Non-pigmented ciliary epithelial cell (primary cell): ENCODE measurements around the gene PISD.

ENCODE experiments used
- DNase-seq: peaks from one replicate; pipeline ENCODE4 v3.0.0-alpha.2; 2010; ENCODE audit warnings: low read depth

The PISD gene

DNA sequence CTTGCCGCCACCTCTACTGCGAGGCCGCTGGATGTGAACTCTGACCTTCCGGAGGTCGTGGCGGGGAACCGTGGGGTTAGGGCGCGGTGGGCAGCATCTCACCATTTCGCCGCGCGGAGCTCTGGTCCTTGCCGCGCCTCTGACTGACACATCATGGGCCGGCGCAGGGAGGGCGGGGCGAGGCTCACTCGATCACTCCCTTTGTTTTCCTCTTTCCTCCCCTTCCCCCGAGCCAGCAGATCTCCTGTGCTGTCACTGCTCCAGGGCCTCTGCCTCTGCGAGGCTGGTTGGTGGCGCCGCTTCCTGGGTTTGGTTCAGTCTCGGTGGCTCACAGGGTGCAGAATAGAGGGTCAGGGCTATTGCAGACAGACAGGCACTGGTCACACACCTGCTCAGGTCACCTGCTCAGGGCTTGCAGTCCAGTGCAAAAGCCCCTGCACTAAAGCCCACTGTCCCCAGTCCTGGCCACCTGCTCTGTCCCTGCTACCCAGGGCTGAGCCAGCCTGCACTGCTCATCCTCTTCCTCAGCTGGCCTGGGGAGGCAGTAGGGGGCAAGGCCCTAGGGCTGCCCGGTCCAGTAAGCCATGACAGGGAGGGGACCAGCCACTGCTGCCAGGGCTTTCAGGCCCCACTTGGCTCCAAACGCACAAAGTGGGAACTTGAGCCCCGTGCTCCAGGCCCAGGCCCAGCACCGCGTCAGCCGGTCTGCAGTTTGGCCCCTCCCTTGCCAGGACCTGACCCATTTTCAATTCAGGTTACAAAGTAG, 36.2 kb downstream of the PISD start:
- no peak for DNase-seq

DNA sequence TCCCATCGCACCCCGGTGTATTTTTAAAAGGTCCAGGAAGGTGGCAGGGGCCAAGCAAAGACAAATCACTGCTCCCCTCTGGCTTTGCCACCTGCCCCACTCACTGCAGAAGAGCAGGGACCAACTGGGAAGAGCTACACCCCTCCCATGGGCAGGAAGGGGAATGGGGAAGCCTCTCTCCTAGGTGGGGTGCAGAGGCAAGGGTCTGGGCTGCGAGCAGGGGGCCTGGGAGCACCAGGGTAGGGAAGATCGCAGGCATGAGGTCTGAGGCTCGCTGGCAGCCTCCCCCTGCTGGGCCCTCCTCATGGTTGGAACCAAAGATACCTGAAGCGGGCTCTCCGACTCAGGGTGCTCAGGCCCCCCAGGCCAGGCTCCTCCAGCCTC, 36.8 kb downstream of the PISD start:
- DNase-seq: no peak

DNA sequence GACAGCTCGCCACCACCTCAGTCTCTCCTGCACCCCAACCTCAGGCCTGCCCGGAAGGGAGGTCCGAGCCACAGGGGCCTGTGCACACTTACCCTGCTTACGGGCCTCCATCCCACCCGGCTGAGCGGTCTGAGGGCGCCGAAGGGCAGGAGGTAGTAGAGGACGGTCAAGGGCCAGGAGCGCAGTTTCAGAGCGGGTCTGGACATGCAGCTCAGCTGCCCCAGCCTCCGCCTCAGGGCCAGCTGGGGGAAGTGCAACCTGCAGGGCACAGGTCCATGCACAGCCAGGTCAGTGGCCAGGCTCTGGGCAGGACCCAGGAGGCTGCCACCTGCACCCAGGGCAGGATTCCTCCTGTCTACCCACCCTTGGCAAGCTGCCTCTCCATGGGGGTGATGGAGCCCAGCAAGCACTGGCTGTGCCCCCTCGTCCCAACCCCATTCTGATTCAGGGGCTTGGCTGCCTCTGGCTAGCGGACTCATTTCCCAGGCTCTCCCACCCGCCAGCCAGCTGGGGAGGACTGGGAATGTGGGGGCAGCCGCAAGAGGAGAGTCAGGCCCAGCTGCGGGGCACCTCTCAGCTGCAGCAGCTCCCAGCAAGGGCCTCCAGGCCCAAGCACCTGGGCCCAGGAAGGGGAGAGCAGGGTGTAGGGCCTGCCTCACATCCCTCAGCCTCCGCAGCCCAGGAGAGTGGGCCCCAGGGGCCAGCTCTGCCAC, 38.3 kb downstream of the PISD start:
- DNase-seq: no peak

DNA sequence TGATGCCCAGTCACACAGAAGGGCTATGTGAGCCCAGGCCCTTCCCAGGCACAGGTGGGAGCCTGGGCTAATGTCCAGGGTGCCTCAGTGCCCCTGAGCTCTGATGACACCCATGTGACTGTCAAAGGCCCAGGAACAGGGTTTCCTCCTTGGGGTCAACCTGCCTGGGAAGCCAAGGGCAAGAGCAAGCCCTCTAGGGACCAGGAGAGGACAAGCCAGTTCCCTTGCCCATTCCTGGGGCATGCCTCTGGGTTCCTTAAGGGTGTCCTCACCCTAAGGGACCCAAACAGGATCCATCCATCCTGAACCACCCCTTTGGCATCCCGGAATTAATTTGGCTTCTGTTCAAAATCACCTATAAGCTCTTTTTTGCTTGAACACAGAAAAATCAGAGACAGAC, 39.0 kb downstream of the PISD start:
- DNase-seq: no peak

DNA sequence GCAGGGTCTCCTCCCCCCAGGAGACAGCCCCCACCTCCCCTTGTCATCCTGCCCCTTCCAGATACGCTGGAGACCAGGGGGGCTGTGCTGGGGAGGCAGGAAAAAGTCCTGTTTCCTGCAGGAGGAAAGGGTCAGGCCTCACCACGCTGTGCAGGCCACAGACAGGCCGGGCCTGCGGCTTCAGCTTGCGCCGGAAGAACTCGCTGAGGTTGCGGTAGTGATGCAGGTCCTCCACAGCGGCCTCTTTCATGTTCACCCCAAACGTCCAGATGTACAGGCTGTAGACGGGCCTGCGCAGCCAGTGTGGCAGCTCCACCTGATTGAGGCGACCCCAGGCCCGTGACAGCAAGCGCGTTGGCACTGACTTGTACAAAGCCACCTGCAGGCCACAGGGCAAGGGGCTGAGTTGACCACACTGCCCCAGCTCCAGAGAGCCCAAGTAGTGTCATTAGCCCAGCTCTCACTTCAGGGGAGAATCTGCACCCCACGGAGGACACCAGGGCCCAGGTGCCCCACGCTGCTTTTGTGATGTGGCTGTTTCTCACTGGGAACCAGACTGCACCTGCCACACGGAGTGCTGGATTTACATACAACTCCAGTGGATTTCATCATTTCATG, 40.4 kb downstream of the PISD start:
- DNase-seq: no peak

DNA sequence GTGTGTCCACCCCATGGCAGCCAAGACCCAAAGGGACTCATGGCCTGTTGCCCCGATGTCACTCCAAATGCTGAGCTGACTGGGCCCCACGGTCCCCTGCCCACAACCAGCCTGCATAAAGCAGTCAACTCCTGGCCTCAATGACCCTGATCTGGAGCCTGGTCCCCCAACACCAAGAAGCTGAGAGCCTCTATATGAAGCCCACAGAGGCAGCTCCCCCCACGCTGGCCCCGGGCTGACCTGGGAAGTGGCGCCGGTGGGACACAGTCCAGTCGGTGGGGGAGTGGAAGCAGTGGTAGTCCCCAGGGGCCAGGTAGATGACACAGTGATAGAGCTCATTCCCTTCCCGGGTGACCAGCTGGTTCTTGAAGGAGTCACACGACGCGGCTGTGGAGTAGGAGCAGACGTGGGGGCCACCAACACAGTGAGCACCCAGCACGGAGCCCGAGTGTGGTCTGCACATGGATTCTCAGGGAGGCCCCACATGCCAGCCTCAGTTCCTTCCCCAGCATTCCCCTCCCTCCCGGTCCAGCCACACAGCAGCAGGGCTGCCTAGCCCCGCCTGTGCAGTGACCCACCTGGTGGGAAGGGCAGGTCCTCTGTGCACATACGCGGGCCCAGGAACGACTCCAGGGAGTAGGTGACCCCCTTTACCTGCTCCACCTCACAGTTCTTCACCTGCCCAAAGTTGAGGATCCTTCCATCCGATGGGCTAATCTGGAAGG, 41.1 kb downstream of the PISD start:
- no peak for DNase-seq

DNA sequence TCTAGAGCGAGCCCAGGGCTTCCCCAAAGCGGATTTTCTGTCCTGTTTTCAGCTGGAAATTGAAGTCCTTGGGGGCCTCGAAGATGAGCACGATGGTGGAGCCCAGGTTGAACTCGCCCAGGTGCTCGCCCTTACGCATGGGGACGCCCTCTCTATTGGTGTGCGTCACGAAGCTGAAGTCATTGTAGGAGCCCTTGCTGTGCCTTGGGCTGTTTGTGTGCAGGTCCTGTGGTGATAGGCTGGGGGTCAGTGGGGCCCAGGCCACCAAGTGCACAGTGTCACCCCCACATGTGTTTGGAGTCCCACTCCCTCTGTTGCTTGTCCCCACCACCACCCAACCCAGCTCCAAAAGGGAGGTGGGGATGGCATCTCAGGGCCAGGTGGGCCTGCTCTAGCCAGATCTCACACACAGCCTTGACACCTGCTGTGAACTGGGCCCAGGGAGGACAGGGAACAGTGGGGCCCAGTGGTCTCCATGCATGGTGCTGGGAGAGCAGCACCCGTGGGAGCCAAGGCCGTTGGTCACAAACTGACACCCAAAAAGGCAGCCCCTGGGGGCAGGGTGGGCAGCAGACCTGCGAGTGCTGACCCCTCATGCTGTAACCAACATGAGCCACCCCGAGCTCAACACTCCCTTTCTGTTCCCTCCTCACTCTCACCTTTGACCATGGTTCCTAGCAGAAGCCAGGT, 42.3 kb downstream of the PISD start:
- no peak for DNase-seq

DNA sequence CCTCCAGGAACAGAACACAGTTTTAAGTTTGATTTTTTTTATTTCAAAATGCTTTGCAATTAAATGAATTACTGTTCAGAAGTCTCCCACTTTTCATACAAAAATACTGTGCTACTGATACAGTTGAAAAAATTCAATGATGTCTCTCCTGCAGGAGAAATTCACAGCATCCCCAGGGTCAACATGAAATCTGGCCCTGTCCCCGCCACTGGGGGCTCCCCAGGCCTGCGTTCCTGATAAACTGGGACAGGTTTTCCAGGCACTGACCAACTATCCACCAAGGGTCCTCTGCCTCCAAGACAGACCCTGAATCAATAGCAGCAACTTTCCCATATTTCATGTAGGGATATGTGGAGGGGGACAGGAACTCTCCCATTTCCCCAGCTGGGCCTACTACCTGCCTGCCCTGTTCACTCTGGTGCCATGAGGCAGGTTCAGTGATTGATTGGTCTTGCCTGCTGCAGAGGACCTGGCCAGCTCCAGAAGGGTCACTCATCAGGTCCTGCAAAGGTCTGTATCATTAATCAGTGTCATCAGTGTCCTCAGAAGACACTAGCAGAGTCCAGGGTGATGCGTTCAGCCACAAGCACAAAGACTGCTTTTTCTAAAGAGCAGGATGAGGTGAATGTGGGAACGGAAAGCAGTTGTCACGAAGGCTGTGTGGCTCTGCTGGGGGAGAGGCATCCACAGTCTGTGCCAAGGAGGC, 43.4 kb downstream of the PISD start:
- no peak for DNase-seq

DNA sequence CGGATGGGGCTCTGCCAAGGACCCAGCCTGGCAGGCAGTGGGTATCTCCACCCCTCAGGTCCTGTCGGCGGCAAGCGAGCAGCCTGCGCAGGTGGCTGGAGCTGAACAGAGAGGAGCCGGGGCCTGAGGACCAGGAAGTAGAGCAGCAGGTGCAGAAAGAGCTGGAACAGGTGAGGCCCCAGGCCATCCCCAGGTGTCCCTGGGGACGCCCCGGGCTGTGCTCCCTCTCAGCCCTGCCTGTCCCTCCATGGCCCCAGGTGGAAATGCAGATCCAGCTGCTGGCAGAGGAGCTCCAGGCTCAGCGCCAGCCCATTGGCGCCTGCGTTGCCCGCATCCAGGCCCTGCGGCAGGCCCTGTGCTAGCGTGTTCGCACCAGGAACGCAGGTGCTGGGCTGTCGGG, 44.0 kb downstream of the PISD start:
- no peak for DNase-seq

DNA sequence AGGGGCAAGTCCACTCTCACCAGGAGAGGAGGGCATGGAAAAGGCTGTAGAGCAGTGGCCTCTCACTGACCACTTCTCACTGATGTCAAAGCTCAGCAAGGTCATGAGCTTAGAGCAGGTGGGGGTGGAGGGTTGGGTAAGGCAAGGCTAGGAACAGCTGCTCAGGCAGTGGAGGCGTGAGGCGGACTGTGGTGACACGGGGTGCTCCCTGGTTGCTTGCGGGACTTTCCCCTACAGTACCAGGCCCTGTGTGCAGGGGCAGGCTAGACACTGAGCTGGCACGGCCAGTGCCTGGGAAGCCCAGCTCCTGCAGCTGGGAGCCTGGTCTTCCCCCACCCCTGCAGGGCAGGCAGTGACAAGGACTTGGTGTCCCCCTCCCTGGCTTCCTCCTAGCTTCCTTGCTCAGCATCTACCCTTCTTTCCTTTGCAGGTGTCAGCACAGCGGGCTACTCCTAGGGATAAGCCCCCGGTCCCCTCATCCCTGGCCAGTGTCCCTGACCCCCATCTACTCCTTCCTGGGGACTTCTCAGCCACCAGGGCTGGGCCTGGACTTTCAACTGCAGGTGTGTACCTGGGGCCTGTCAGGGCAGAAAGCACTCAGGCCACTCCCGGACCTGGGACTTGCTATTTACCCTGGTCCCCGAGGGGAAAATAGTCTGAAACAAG, 45.6 kb downstream of the PISD start:
- no peak for DNase-seq

DNA sequence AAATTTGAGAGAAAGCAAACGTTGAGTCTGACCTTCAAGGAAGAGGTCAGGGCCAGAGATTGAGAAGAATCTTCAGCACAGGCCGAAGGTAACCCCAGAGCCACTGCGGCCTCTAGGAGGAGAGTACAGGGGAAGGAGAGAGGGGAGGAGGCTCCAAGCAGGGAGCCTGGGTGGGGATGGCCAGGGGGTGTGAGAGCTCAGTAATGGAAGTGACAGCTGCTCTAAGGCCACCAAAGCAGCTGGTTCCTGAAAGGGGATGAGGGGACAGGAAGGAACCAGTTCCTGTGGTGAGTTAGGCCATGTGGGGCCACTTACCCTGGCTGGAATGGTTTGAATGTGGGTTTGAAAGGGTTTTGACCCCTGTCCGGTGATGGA, 46.1 kb downstream of the PISD start:
- DNase-seq: no peak

DNA sequence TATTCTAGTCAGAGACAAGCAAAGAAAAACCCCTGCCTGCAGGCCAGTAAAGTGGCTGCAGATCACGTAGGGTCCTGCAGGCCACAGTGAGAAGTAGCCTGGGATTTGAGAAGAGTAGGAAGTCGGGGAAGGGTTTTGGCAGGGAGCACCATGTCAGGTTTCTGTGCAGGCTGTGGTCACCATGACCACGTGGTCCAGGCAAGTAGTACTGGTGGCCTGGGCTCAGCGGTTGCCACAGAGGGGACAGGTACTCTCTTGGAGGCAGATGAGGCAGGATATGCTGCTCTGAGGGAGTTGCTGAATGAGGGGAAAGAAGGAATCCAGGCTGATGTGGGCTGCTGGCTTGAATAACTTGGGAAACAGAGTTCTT, 46.5 kb downstream of the PISD start:
- no peak for DNase-seq

DNA sequence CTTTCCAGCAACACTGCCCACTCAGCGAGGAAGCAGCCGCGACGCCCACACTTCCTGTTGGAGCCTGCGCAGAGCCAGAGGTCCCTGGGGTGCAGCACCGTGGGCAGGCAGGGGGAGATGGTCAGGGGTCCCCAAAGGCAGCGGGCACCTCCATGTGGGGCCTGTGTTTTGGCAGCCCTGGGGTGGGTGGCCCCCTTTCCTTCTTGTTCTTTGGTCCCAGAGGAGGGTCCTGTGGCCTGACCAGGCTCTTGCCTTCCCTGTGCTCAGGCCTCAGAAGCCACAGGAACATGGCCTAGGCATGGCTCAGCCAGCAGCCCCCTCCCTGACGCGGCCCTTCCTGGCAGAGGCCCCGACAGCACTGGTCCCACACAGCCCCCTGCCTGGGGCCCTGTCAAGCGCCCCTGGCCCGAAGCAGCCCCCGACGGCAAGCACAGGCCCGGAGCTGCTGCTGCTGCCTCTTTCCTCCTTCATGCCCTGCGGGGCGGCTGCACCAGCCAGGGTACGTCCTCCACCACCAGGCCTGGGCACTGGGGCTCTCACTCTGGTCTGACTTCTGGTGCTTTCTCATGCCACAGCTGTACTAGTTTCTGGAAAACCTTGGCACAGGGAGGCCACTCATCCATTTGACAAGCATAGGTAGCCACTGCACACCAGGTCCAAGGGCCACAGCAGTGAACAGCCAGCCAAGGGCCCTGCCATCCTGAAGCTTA, 47.1 kb downstream of the PISD start:
- DNase-seq: no peak

DNA sequence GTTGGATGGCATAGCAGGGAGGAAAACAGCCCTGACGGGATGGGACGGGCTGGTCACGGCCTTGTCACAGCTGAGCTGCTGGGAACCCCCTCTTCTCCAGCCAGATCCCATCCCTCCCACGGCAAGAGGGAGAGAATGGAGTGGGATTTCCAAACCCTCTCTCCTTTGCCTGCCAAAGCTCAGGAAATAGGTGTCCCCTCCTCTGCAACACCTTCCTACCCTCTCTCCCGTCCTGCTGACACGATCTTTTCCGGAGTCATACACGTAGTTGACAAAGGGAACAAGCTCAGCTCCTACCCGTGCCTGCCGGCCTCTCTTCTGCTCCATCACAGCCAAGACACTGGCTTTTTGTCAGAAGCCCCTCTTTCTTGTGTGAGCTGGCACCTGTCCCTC, 48.1 kb downstream of the PISD start:
- no peak for DNase-seq

DNA sequence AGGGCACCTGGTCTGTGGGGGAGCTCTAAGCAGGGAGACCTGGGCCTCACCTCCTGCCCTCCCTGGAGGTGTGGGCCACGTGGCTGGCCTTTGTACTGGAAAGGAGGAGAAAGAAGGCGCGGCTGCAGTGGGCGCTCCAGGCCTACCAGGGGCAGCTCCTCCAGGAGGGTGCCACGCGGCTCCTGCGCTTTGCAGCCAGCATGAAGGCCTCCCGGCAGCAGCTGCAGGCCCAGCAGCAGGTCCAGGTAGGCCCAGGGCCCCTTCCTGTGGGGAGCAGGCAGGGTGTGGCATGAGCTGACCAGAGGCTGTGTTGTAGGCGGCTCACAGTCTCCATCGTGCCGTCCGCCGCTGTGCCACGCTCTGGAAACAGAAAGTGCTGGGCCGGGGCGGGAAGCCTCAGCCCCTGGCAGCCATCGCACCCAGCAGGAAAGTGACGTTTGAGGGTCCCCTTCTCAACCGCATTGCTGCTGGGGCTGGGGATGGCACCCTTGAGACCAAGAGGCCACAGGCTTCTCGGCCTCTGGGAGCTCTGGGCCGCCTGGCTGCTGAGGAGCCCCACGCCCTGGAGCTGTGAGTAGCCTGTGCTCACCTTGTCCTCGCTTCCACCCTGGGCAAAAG, 48.6 kb downstream of the PISD start:
- DNase-seq: no peak

DNA sequence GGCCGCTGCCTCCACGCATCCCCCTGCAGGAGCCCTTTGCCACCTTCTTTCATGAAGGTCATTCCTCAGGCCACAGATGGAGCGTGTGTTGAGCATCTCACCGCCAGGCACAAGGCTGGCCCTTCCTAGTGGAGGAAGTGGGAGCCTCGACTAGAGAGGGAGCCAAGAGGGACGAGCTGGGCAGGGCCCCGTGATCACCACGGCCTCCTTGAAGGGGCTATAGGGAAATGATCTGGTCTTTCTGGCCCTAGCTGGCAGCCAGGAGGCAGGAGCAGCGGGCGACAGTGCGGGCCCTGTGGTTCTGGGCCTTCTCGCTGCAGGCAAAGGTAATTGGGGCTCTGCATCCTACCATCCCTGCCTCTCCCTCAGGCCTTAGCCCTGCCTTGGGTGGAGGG, 49.1 kb downstream of the PISD start:
- no peak for DNase-seq

DNA sequence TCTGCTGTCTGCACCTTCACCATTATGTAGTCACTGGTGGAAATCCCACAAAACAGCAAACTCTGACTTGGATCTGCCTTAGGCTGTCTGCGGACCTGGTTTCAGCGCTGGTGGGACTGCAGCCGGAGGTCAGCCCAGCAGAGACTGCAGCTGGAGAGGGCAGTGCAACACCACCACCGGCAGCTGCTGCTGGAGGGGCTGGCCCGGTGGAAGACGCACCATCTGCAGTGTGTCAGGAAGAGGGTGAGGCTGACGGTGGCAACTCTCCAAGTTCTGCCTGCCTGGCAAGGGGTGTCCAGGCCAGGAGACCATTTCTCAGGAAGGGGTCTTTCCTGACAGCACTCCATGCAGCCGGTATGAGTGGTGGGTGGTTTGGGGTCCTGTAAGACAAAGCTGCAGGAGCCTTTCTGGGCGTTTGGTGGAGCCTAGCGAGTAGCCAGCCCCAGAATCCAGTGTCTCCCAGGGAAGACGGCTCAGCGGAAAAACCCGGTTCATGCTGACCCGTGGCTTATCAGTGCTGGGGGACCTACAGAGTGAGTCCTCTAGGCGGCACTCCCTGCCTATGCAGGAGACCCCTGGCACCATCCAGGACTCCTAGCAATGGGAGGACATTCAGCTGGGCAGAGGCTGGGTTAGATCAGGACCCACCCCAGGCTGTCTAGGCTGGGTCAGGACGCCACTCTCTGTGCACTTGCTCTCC, 50.8 kb downstream of the PISD start:
- no peak for DNase-seq

DNA sequence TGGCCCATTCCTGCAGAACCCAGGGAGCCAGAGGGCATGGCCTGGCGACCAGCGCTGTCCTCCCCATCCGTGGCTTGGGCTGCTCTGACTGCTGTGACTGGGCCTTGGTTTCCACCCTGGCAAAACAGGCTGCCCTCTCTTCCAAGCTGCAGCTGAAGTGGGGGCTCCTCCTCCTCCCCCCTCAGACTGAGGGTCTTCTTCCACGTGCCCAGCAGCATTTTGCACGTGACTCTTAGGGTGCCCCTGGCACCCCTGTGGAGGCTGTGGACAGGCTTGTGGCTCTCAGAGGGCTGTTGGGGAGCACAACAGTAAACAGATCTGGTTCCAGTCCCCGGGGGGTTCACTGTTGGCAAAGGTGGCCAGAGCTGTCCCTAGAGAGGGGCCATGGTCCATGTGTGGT, 51.4 kb downstream of the PISD start:
- DNase-seq: no peak

DNA sequence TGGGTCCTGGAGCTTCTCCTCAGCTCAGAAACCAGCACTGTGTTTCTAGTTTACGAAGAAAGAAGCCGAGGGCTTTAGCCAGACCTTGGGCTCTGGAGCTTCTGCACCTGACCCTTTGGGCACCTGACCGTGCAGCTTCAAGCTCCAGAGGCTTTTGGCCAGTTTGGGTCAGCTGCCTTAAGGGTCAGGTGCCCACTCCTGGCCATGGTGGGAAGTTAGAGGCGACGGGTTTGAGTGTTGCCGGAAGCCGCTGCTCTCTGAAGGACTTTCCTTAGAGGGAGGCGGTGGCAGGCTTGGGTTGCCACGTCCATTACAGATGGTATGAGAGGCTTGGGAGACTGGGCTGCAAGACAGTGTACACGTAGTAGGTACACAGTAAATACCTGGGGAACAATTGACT, 52.3 kb downstream of the PISD start:
- no peak for DNase-seq
